ENCODE results near the gene PRODH2. TPM values are rescaled to one million over a fixed set of nuclear protein-coding genes. Genes with fewer than 3 reads are reported as not detected.
"Not testable (repeated sequence)": the region's sequence is repeated elsewhere in the genome, so short reads cannot be mapped to it uniquely, and the experiment has no call there.

PRODH2 gene
- total RNA-seq, 3 donors from 2014 or later = not detected

- H3K4me3 ChIP-seq = no peak overlapping the region
- no peaks in the 10 kb centered on the region for H3K4me1 ChIP-seq (ENCODE audit: low read depth)
- ATAC-seq (no peak), DNase-seq (peak in 1 of 3 donors; percentile 19)
- H3K36me3 ChIP-seq (ENCODE audit: low read depth) = no peaks in the 10 kb centered on the region
- intact Hi-C loops (cut with DNase I, micrococcal nuclease) = no loop called here
- no peak for TF ChIP-seq CTCF (IDR thresholded peaks at IDR 0.05)
- H3K9me3 ChIP-seq = no peaks in the 10 kb centered on the region
Observed at GRCh38 chr19:35796645-35797542, 15.8 kb downstream of the PRODH2 start.

GRCh38 chr19:35795564-35795963, 17.1 kb downstream of the PRODH2 start:
- DNase-seq; H3K4me1 ChIP-seq (ENCODE audit: low read depth); H3K9me3 ChIP-seq; H3K36me3 ChIP-seq (ENCODE audit: low read depth); H3K4me3 ChIP-seq; intact Hi-C loops (cut with DNase I, micrococcal nuclease); ATAC-seq: not testable (repeated sequence)

GRCh38 chr19:35793381-35794165, 19.1 kb downstream of the PRODH2 start:
- intact Hi-C loops (cut with DNase I, micrococcal nuclease) = no loop called here
- Histone ChIP-seq H3K4me1 (ENCODE audit: low read depth) (no peaks in the 10 kb centered on the region), H3K4me3 (no peak overlapping the region), H3K36me3 (ENCODE audit: low read depth) (no peaks in the 10 kb centered on the region), H3K9me3 (no peaks in the 10 kb centered on the region)
- ATAC-seq = peak; percentile 65
- no peak for TF ChIP-seq CTCF (IDR thresholded peaks at IDR 0.05)
- DNase-seq = no peak

- no peaks in the 10 kb centered on the region for H3K4me1 ChIP-seq (ENCODE audit: low read depth)
- no peak overlapping the region for H3K4me3 ChIP-seq
- H3K9me3 ChIP-seq = no peaks in the 10 kb centered on the region
- H3K36me3 ChIP-seq (ENCODE audit: low read depth) = no peaks in the 10 kb centered on the region
- ATAC-seq = no peak
- DNase-seq = no peak
- intact Hi-C loops (cut with DNase I, micrococcal nuclease) = no loop called here
- no peak for TF ChIP-seq CTCF (IDR thresholded peaks at IDR 0.05)
Observed at GRCh38 chr19:35792888-35793287, 19.8 kb downstream of the PRODH2 start.

- no peak for TF ChIP-seq CTCF (IDR thresholded peaks at IDR 0.05)
- DNase-seq (no peak), ATAC-seq (no peak)
- H3K4me1 ChIP-seq (ENCODE audit: low read depth) = no peaks in the 10 kb centered on the region
- no peak overlapping the region for H3K4me3 ChIP-seq
- H3K9me3 ChIP-seq = no peaks in the 10 kb centered on the region
- H3K36me3 ChIP-seq (ENCODE audit: low read depth) = no peaks in the 10 kb centered on the region
- intact Hi-C loops (cut with DNase I, micrococcal nuclease) = no loop called here
Observed at GRCh38 chr19:35792312-35792711, 20.3 kb downstream of the PRODH2 start.

GRCh38 chr19:35791814-35792279, 20.8 kb downstream of the PRODH2 start:
- Histone ChIP-seq H3K36me3 (ENCODE audit: low read depth) (no peaks in the 10 kb centered on the region), H3K9me3 (no peaks in the 10 kb centered on the region), H3K4me3 (no peak overlapping the region), H3K4me1 (ENCODE audit: low read depth) (no peaks in the 10 kb centered on the region)
- intact Hi-C loops (cut with DNase I, micrococcal nuclease) = no loop called here
- no peak for ATAC-seq
- DNase-seq = no peak
- no peak for TF ChIP-seq CTCF (IDR thresholded peaks at IDR 0.05)
